ENCODE data around the gene CDC42BPB.

GRCh38 chr14:103078860-103079587 is 21.7 kb upstream of the CDC42BPB start:
- no peak for TF ChIP-seq CTCF (IDR thresholded peaks at IDR 0.05 in 4 of 5, conservative IDR thresholded peaks at IDR 0.05 in 1 of 5)
- no peak for TF ChIP-seq POLR2A (IDR thresholded peaks at IDR 0.05)

Measured in gastrocnemius medialis (tissue), 4 donors.